Suprapubic skin (tissue), 4 donors: ENCODE measurements around the gene LGALS8.

Experiments
- POLR2A ChIP-seq, 2 donors: fragments of 450-650 bp; IDR thresholded peaks; one replicate each; pipeline ENCODE4 v1.6.1; 2017; ENCODE audit warnings: antibody characterized with exemption in 2 of 2, mild to moderate bottlenecking in 2 of 2, moderate library complexity in 2 of 2
- POLR2AphosphoS5 ChIP-seq, 3 donors: sonication (generic); formaldehyde crosslinking; IDR thresholded peaks; one replicate each; pipeline ENCODE4 v1.6.1; 2017; ENCODE audit warnings: antibody characterized with exemption in 3 of 3
- TF ChIP-seq, protein P1 (sequence below), 2 donors: fragments of 200-600 bp in 1 of 2; fragments of 450-650 bp in 1 of 2; sonication (generic) in 1 of 2; IDR thresholded peaks; one replicate each; pipeline ENCODE4 v1.5.1; 2016 to 2019; ENCODE audit warnings: antibody characterized with exemption in 2 of 2, mild to moderate bottlenecking in 1 of 2, moderate library complexity in 1 of 2

DNA sequence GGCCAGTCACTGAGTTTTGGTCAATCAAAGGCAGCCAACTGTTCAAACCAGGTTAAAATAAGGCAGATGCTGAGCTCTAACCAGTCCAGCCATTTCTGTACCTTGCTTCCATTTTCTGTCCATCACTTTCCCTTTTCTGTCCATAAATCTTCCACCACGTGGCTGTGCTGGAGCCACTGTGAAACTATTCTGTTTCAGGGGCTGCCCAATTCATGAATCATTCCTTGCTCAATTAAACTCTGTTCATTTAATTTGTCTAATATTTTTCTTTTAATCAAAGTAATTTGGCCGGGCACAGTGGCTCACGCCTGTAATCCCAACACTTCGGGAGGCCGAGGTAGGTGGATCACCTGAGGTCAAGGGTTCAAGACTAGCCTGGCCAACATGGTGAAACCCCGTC is 22.7 kb upstream of the LGALS8 start:
- TF ChIP-seq, protein P1, sequence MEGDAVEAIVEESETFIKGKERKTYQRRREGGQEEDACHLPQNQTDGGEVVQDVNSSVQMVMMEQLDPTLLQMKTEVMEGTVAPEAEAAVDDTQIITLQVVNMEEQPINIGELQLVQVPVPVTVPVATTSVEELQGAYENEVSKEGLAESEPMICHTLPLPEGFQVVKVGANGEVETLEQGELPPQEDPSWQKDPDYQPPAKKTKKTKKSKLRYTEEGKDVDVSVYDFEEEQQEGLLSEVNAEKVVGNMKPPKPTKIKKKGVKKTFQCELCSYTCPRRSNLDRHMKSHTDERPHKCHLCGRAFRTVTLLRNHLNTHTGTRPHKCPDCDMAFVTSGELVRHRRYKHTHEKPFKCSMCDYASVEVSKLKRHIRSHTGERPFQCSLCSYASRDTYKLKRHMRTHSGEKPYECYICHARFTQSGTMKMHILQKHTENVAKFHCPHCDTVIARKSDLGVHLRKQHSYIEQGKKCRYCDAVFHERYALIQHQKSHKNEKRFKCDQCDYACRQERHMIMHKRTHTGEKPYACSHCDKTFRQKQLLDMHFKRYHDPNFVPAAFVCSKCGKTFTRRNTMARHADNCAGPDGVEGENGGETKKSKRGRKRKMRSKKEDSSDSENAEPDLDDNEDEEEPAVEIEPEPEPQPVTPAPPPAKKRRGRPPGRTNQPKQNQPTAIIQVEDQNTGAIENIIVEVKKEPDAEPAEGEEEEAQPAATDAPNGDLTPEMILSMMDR (IDR thresholded peaks at IDR 0.05), result no peak
- TF ChIP-seq POLR2AphosphoS5 (IDR thresholded peaks at IDR 0.05), result no peak
- no peak for TF ChIP-seq POLR2A (IDR thresholded peaks at IDR 0.05)
